SK-N-SH treated with all-trans-retinoic acid at 6 μM for 48 hours (cell line): ENCODE measurements around the gene B3GALT5.

ENCODE experiments used
- ARNTL ChIP-seq: fragments of 450-650 bp; formaldehyde crosslinking; IDR thresholded peaks from 2 replicates; pipeline ENCODE4 v1.5.0; 2020; ENCODE audit warnings: low read depth, mild to moderate bottlenecking, moderate library complexity, borderline replicate concordance
- BACH2 ChIP-seq: fragments of 250-450 bp; sonication (Bioruptor Pico); IDR thresholded peaks from 2 replicates; pipeline ENCODE4 v1.9.0; 2021; ENCODE audit warnings: mild to moderate bottlenecking, borderline replicate concordance
- CSDC2 ChIP-seq: fragments of 250-450 bp; sonication (Bioruptor Pico); IDR thresholded peaks from 2 replicates; pipeline ENCODE4 v1.5.0; 2020; ENCODE audit warnings: mild to moderate bottlenecking, moderate library complexity
- GLIS3 ChIP-seq: fragments of 250-450 bp; sonication (Bioruptor Pico); IDR thresholded peaks from 2 replicates; pipeline ENCODE4 v1.5.0; 2020; ENCODE audit warnings: mild to moderate bottlenecking, moderate library complexity
- PATZ1 ChIP-seq: fragments of 250-450 bp; sonication (Bioruptor Pico); IDR thresholded peaks from 2 replicates; pipeline ENCODE4 v1.8.0; 2020; ENCODE audit warnings: mild to moderate bottlenecking, moderate library complexity, borderline replicate concordance
- POU6F1 ChIP-seq: fragments of 250-450 bp; sonication (Bioruptor Pico); IDR thresholded peaks from 2 replicates; pipeline ENCODE4 v1.8.0; 2021; ENCODE audit warnings: low read depth, mild to moderate bottlenecking, moderate library complexity, borderline replicate concordance
- PPARA ChIP-seq: fragments of 250-450 bp; sonication (Bioruptor Pico); IDR thresholded peaks from 2 replicates; pipeline ENCODE4 v1.5.0; 2020; ENCODE audit warnings: mild to moderate bottlenecking, borderline replicate concordance
- RARB ChIP-seq: fragments of 250-450 bp; sonication (Bioruptor Pico); IDR thresholded peaks from 2 replicates; pipeline ENCODE4 v1.8.0; 2021; ENCODE audit warnings: mild to moderate bottlenecking, moderate library complexity
- TSHZ2 ChIP-seq: fragments of 250-450 bp; sonication (Bioruptor Pico); IDR thresholded peaks from 2 replicates; pipeline ENCODE4 v1.5.0; 2020; ENCODE audit warnings: mild to moderate bottlenecking, moderate library complexity
- ZFP3 ChIP-seq: fragments of 250-450 bp; sonication (Bioruptor Pico); IDR thresholded peaks from 2 replicates; pipeline ENCODE4 v1.5.0; 2020; ENCODE audit warnings: mild to moderate bottlenecking, moderate library complexity
- ZNF565 ChIP-seq: fragments of 450-650 bp; formaldehyde crosslinking; conservative IDR thresholded peaks from 2 replicates; pipeline ENCODE4 v1.5.0; 2020; ENCODE audit warnings: low read depth, mild to moderate bottlenecking, moderate library complexity
- ZNF8 ChIP-seq: fragments of 450-650 bp; formaldehyde crosslinking; IDR thresholded peaks from 2 replicates; pipeline ENCODE4 v1.5.0; 2020; ENCODE audit warnings: mild to moderate bottlenecking, moderate library complexity

GRCh38 chr21:39576518-39577128 is 36.1 kb upstream of the B3GALT5 start:
- no peak for TF ChIP-seq GLIS3 (CRISPR knock-in tag)
- TF ChIP-seq POU6F1: no peak
- no peak for TF ChIP-seq CSDC2
- no peak for TF ChIP-seq ZNF8 (CRISPR knock-in tag)
- TF ChIP-seq PATZ1: no peak
- no peak for TF ChIP-seq TSHZ2 (CRISPR knock-in tag)
- TF ChIP-seq ZFP3 (CRISPR knock-in tag): no peak
- TF ChIP-seq RARB (CRISPR knock-in tag): no peak
- no peak for TF ChIP-seq PPARA (CRISPR knock-in tag)
- TF ChIP-seq ARNTL (CRISPR knock-in tag): no peak
- no peak for TF ChIP-seq ZNF565 (CRISPR knock-in tag)
- no peak for TF ChIP-seq BACH2 (CRISPR knock-in tag)
